OCI-LY3 (cell line): ENCODE measurements around the gene ORC4.
A peak's percentile ranks its signal among the peaks of the same experiment; 100 is the strongest.

ENCODE experiments used
- H2AFZ ChIP-seq: fragments of 200-600, 300-600 bp; shearing (Covaris generic); 2 replicates; pipeline ENCODE4 v1.6.0; 2014; ENCODE audit warnings: antibody characterized with exemption, low read depth, low read length
- H3K27ac ChIP-seq: fragments of 200-600, 300-600 bp; sonication (generic); 2 replicates; pipeline ENCODE4 v1.5.1; 2014; ENCODE audit warnings: mild to moderate bottlenecking, low read length, moderate library complexity, mixed read lengths
- H3K27me3 ChIP-seq: fragments of 200-600, 300-600 bp; sonication (generic); 2 replicates; pipeline ENCODE4 v1.6.1; 2014; ENCODE audit warnings: low read depth, low read length, mixed read lengths
- H3K36me3 ChIP-seq: fragments of 200-600, 300-600 bp; sonication (generic); replicated peaks from 2 replicates; pipeline ENCODE3; 2014; ENCODE audit warnings: low read depth, low read length, mixed read lengths
- H3K4me1 ChIP-seq: fragments of 300-600, 200-600 bp; sonication (generic); 2 replicates; pipeline ENCODE4 v1.6.1; 2014; ENCODE audit warnings: low read length, mixed read lengths
- H3K4me2 ChIP-seq: fragments of 200-600, 300-600 bp; sonication (generic); 2 replicates; pipeline ENCODE4 v1.6.1; 2014; ENCODE audit warnings: low read length, mixed read lengths
- H3K4me3 ChIP-seq: fragments of 300-600, 200-600 bp; sonication (generic); 2 replicates; pipeline ENCODE4 v1.5.1; 2014; ENCODE audit warnings: antibody characterized with exemption, mild to moderate bottlenecking, low read length, moderate library complexity
- H3K79me2 ChIP-seq: fragments of 300-600, 200-600 bp; shearing (Covaris generic); 2 replicates; pipeline ENCODE4 v1.6.1; 2014; ENCODE audit warnings: mild to moderate bottlenecking, low read length, mixed read lengths
- H3K9ac ChIP-seq: fragments of 300-600, 200-600 bp; shearing (Covaris generic); 2 replicates; pipeline ENCODE4 v1.6.0; 2014; ENCODE audit warnings: mild to moderate bottlenecking, low read length, moderate library complexity
- H3K9me3 ChIP-seq: fragments of 200-600, 300-600 bp; shearing (Covaris generic); 2 replicates; pipeline ENCODE4 v1.6.1; 2014; ENCODE audit warnings: low read length, mixed read lengths; ENCODE audit not compliant: insufficient read depth
- H4K20me1 ChIP-seq: fragments of 200-600, 300-600 bp; sonication (generic); 2 replicates; pipeline ENCODE4 v1.6.1; 2016; ENCODE audit warnings: low read length, mixed read lengths; ENCODE audit not compliant: insufficient read depth
- EZH2phosphoT487 ChIP-seq: fragments of 200-600 bp; shearing (Covaris generic); IDR thresholded peaks from 2 replicates; pipeline ENCODE4 v1.6.1; 2018; ENCODE audit warnings: antibody characterized with exemption, mixed run types, low read depth
- TF ChIP-seq, protein P1 (sequence below): fragments of 200-600, 300-600 bp; sonication (generic); IDR thresholded peaks from 2 replicates; pipeline ENCODE4 v1.5.1; 2014; ENCODE audit warnings: antibody characterized with exemption, low read length, low read depth

Gene ORC4

DNA sequence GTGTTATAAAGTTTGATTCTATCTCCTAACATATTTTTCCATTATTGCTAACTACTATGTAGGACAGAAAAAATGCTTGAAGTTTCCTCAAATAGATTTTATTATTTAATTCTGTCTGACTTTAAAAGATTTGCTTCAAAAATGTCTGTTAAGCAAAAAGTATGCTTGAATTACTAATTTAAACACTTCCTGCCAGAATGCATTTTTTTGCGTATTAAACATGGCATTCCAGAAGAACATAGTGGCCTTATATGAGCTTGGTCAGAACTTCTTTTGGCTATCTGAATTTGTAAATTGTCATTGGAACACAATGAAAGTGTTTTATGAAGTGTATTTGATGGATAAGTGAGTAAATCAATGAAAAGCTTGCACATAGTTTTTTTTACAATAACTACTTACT is 38.1 kb upstream of the ORC4 start:
- no peak overlapping the region for H3K27ac ChIP-seq
- TF ChIP-seq, protein P1, sequence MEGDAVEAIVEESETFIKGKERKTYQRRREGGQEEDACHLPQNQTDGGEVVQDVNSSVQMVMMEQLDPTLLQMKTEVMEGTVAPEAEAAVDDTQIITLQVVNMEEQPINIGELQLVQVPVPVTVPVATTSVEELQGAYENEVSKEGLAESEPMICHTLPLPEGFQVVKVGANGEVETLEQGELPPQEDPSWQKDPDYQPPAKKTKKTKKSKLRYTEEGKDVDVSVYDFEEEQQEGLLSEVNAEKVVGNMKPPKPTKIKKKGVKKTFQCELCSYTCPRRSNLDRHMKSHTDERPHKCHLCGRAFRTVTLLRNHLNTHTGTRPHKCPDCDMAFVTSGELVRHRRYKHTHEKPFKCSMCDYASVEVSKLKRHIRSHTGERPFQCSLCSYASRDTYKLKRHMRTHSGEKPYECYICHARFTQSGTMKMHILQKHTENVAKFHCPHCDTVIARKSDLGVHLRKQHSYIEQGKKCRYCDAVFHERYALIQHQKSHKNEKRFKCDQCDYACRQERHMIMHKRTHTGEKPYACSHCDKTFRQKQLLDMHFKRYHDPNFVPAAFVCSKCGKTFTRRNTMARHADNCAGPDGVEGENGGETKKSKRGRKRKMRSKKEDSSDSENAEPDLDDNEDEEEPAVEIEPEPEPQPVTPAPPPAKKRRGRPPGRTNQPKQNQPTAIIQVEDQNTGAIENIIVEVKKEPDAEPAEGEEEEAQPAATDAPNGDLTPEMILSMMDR, result no peak
- TF ChIP-seq EZH2phosphoT487, result no peak
- H3K4me2 ChIP-seq, result no peak overlapping the region
- H3K9me3 ChIP-seq, result no peaks in the 10 kb centered on the region
- H4K20me1 ChIP-seq, result no peaks in the 10 kb centered on the region
- H3K4me3 ChIP-seq, result no peak overlapping the region
- no peaks in the 10 kb centered on the region for H3K27me3 ChIP-seq
- no peaks in the 10 kb centered on the region for H3K4me1 ChIP-seq
- no peaks in the 10 kb centered on the region for H3K79me2 ChIP-seq
- no peak overlapping the region for H3K9ac ChIP-seq
- H3K36me3 ChIP-seq, result no peaks in the 10 kb centered on the region
- H2AFZ ChIP-seq, result no peak overlapping the region

DNA sequence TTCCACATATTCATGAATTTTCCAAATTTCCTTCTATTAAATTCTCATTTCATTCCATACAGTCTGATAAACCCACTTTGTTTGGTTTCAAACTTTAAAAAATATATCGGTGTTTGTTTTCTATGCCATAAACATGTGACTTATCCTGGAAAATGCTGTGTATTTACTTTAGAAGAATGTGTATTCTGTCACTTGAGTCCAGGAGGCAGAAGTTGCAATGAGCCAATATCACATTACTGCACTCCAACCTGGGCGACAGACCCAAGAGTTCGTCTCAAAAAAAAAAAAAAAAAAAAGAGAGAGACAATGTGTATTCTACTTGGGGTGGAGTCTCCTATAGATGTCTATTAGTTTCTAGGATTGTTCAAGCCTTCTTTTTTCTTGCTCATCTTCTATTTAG is 32.1 kb upstream of the ORC4 start:
- Histone ChIP-seq H3K27ac (no peak overlapping the region), H2AFZ (no peak overlapping the region), H3K79me2 (no peaks in the 10 kb centered on the region)

DNA sequence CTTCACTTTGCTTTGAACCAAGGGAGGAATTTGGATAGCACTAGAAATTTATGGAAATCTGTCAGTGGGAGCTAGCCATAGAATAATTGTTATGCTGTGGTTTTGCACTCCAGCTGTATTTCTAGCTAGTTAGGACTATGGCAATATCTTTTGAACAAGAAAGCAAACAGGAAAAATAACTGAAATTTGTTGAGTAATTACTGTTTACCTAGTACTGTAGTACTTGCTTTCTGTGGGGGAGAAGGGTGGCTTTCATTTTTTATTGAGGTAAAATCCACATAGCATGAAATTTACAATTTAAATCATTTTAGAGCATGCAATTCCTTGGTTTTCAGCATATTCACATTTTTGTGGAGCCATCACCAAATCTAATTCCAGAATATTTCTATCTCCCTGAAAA is 28.7 kb upstream of the ORC4 start:
- no peaks in the 10 kb centered on the region for H3K79me2 ChIP-seq

More for the DNA sequence above, 32.1 kb upstream of the ORC4 start:
- no peaks in the 10 kb centered on the region for H3K36me3 ChIP-seq
- no peaks in the 10 kb centered on the region; the same call in 1 of the 2 replicates for H4K20me1 ChIP-seq
- H3K27me3 ChIP-seq, result no peaks in the 10 kb centered on the region
- TF ChIP-seq EZH2phosphoT487, result no peak
- TF ChIP-seq, protein P1, result no peak
- H3K9ac ChIP-seq, result no peak overlapping the region
- H3K4me2 ChIP-seq, result no peak overlapping the region
- H3K9me3 ChIP-seq, result no peaks in the 10 kb centered on the region
- H3K4me1 ChIP-seq, result peaks cover 18% of the 10 kb centered on the region
- no peak overlapping the region for H3K4me3 ChIP-seq

DNA sequence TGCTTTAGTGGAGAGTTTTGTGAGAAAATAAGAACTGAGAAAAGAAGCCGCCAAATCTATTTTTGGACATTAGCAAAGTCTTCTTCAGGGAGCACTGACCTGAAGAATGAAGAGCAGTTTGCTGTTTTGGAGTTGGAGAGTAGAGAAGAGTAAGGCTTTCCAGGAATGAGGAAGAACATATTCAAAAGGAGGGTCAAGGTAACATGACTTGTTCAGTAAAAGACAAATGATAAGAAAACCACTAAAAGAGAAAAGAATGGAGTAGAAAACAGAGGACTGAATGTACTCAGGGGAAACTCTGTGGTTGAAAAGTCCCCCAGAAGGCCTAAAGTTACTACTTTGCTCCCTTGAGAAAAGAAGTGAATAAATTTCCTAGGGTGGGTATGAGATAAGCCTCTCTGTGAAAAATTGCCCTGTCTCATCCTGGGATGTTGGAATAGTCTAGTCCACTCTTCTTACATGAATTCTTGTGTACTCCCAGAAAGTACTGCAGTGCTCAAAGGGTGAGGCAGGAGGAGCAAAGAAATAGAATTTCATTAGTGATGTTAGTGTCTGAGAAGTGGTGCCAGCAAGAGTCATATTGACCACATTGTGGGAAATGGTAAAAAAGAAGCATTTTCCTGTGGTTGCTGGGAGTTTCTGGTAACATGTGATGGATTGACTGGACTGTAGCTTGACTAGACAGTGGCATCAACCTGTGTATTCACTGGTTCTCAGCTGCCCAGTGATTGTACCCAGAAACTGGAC is 28.1 kb upstream of the ORC4 start:
- H3K27ac ChIP-seq, result peak overlapping the region; percentile 44
- H3K9ac ChIP-seq, result no peak overlapping the region
- H4K20me1 ChIP-seq, result no peaks in the 10 kb centered on the region; the same call in 1 of the 2 replicates
- peaks cover 31% of the 10 kb centered on the region for H3K4me1 ChIP-seq
- no peak overlapping the region for H2AFZ ChIP-seq
- H3K79me2 ChIP-seq, result no peaks in the 10 kb centered on the region
- TF ChIP-seq, protein P1, result no peak
- no peak for TF ChIP-seq EZH2phosphoT487
- no peaks in the 10 kb centered on the region for H3K36me3 ChIP-seq
- no peaks in the 10 kb centered on the region for H3K9me3 ChIP-seq
- no peaks in the 10 kb centered on the region for H3K27me3 ChIP-seq
- peak overlapping the region; percentile 51 for H3K4me2 ChIP-seq
- 0 out of 2 replicates have a peak overlapping the region, but pooled peaks have one; percentile 3 for H3K4me3 ChIP-seq

More for the DNA sequence above, 28.7 kb upstream of the ORC4 start:
- no peak for TF ChIP-seq EZH2phosphoT487
- TF ChIP-seq, protein P1, result no peak
- Histone ChIP-seq H3K4me2 (peak overlapping the region; percentile 51; the same call in 1 of the 2 replicates), H2AFZ (no peak overlapping the region), H4K20me1 (no peaks in the 10 kb centered on the region; the same call in 1 of the 2 replicates), H3K4me1 (peaks cover 31% of the 10 kb centered on the region), H3K9me3 (no peaks in the 10 kb centered on the region), H3K27me3 (no peaks in the 10 kb centered on the region), H3K36me3 (no peaks in the 10 kb centered on the region), H3K27ac (peak overlapping the region; percentile 44; the same call in 1 of the 2 replicates), H3K9ac (no peak overlapping the region), H3K4me3 (no peak overlapping the region)
